Stimulated activated CD8-positive, alpha-beta memory T cell treated with anti-CD3 and anti-CD28 coated beads, Interleukin-12 subunit alpha, Interleukin-12 subunit beta, amount 100 ng/mL, for 24 hours (primary cell): ENCODE data around the gene UNC13D.
A peak's percentile ranks its signal among the peaks of the same experiment; 100 is the strongest.
"Not testable (repeated sequence)": the region's sequence is repeated elsewhere in the genome, so short reads cannot be mapped to it uniquely, and the experiment has no call there.

Experiments
- DNase-seq: peaks from one replicate; pipeline ENCODE4 v3.0.0-alpha.2; 2020; ENCODE audit errors: extremely low read depth

Gene UNC13D

GRCh38 chr17:75874323-75875181, 30.3 kb upstream of the UNC13D start:
- DNase-seq = no peak

DNA sequence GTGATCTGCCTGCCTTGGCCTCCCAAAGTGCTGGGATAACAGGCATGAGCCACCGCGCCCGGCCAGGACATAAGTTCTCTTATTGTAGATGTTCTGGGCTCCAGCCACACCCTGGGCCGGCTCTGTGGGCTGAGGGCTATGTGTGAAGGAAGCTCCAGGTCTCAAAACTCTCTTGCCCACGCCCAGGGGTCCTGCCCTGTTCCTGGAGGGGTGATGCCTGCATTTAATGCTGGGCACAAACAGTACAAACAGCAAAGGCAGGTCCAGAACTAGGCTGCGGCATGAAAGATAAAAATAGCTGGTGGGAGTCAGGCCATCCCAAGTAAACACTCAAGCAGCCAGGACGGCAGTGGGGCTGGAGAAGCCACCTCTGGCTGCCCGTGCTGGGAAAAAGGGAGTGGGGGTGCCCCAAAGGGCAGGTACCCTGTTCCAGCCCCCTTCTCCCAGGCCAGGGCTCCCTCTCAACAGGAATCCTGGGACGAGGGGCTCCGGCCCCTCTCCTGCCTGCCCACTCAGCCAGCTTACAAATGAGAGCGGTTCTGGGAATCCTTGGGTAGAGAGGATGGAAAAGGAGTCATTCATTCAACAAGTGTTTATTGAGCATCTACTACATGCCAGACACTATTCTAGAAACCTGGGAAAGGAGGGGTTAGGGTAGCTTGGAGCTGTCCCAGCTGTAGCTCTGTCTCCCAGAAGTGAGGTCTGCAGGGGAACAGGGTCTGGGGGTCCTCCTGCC, 29.6 kb upstream of the UNC13D start:
- DNase-seq = no peak

DNA sequence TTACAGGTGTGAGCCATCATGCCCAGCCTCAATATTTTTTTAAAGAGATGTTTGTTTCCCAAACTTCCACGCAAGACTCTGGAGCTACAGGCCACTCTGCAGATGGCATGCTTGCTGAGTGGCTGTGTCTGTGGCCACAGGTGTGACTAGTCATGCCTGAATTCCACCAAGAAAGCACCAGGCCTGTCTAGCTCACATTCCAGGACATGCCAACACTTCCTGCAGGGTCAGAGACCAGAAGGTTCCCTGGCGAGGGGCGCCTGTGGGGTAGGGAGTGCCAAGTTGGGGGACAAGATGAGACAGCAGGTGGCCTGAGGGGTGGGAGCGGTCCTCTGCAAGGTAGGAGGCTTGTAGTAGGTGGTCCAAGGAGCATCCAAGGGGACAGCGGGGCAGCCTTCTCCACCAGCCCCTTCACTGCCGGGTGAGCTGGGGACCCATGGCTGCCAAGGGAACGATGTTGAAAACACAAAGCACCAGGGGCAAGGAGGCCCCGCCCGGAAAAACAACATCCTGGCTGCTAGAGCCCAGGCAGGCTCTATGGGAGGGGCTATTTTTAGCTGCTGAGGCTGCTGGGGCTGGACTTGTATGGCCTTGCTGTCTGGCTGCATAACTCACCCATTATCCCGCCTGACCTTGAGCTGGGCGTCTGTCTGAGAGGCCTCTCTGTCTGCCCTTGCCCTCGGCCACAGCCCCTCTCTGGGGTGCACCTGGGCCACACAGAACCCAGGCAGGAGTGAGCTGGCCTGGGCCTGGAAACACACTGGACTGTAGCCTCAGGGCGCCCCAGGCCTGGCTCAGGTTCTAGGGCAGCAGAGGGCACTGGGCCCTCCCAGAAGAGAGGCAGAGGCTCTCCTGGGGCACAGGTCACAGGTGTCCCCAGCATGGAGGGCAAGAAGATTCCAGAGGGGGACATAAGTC, 28.5 kb upstream of the UNC13D start:
- no peak for DNase-seq

GRCh38 chr17:75870228-75870627, 26.0 kb upstream of the UNC13D start:
- not testable (repeated sequence) for DNase-seq

- no peak for DNase-seq
Observed at GRCh38 chr17:75869282-75870141, 25.3 kb upstream of the UNC13D start.

- DNase-seq = not testable (repeated sequence)
Observed at GRCh38 chr17:75868730-75869281, 24.6 kb upstream of the UNC13D start.

GRCh38 chr17:75865404-75866188, 21.4 kb upstream of the UNC13D start:
- DNase-seq = not testable (repeated sequence)

DNA sequence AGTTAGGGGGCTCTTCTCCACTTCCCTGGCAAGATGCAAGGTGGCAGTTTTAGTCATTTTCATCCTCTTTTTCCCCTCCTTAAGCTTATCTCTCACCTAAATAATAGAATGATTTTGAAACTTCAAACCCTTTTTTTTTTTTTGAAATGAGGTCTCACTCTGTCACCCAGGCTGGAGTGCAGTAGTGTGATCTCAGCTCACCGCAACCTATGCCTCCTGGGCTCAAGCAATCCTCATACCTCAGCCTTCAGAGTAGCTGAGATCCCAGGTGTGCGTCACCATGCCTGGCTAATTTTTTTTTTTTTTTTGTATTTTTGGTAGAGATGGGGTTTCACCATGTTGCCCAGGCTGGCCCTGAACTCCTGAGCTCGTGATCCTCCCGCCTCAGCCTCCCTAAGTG, 20.7 kb upstream of the UNC13D start:
- not testable (repeated sequence) for DNase-seq

GRCh38 chr17:75864448-75864871, 20.3 kb upstream of the UNC13D start:
- no peak for DNase-seq

GRCh38 chr17:75861927-75862317, 17.7 kb upstream of the UNC13D start:
- DNase-seq = no peak

GRCh38 chr17:75859358-75859757, 15.2 kb upstream of the UNC13D start:
- not testable (repeated sequence) for DNase-seq

GRCh38 chr17:75856062-75856756, 12.0 kb upstream of the UNC13D start:
- no peak for DNase-seq

- DNase-seq = peak; percentile 95
Observed at GRCh38 chr17:75855310-75856061, 11.3 kb upstream of the UNC13D start, which contains the start of gene WBP2. TSS of gene WBP2 (minus strand) at chr17:75855335. CDS start at chr17:75855297, 38 bp downstream.

DNA sequence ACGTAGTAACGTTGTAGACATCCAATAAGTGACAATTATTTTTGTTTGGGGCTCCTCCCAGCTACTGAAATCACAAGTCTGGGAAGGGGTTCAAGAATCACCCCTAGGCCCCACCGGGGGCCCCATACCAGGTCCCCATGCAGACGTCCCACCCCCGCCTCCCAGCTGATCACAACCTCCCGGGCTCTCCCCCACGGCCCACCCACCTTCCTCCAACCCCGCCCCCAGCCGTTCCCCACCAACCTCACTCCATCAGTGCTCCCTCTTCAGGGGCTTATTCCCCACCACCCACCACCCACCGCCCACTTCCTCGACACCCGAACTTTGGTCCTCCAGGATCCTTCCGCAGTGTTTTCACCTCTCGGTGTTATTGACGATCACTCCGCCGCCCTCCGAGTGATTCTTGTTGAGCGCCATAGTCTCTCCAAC, 10.7 kb upstream of the UNC13D start:
- DNase-seq = no peak

DNA sequence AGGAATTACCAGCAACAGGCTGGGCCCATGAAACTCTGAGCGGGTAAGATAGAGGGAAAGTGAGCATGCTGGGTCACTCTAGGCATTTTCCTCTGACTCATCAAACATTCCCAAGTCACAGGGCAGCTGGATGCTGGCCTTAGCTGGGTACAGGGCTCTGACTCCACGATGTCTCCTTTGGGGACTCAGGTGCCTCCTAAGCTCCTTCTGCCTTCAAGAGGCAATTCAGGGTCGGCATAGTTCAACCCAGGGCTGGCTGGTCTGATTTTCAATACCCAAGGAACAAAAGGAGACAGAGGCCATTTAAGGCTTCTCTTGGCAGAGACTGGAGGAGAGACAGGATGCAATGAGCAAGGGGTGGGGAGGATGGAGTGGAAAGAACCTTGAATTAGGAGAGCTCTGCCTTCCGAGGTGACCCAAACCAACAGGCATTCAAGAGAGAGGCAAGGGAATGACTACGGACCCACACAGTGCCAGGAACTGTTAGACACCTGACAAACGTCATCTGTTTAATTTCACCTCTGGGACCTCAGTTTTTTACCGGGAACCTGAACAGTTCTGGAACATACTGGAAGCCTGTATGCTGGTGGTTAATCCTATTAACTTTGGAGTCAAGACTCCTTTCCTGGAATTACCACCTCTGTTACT, 10.0 kb upstream of the UNC13D start:
- no peak for DNase-seq

GRCh38 chr17:75853433-75853832, 9.2 kb upstream of the UNC13D start:
- no peak for DNase-seq

DNA sequence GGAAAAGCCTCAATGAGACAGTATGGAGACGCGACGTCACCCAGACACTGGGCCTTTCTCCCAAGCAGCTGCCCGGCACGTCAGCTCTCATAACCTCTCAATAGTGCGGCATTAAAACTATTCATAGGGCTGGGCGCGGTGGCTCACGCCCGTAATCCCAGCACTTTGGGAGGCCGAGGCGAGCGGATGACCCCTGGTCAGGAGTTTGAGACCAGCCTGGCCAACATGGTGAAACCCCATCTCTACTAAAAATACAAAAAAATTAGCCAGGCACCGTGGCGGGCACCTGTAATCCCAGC, 7.4 kb upstream of the UNC13D start:
- DNase-seq = not testable (repeated sequence)
